ENCODE results near the gene TNFAIP8.

The TNFAIP8 gene

DNA sequence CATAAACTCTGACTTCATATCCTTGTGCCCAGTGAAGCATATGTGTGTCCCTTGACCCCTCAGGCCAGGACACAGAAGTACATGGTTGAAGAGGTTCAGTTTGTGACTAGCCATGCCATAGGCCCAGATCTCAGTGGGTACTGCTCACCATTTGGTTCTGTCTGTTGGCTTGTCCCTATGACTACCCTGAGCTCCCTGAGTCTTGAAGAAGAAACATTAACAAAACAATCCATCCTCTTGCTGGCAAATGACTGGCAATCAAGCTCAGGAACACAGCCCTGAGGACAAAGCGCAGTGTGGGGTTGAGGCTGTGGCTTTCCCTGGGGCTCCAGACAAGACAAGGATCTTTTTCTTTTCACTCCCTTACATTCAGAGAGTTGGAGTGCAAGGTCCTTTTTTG is 46.3 kb downstream of the TNFAIP8 start:
- TF ChIP-seq, protein P1, sequence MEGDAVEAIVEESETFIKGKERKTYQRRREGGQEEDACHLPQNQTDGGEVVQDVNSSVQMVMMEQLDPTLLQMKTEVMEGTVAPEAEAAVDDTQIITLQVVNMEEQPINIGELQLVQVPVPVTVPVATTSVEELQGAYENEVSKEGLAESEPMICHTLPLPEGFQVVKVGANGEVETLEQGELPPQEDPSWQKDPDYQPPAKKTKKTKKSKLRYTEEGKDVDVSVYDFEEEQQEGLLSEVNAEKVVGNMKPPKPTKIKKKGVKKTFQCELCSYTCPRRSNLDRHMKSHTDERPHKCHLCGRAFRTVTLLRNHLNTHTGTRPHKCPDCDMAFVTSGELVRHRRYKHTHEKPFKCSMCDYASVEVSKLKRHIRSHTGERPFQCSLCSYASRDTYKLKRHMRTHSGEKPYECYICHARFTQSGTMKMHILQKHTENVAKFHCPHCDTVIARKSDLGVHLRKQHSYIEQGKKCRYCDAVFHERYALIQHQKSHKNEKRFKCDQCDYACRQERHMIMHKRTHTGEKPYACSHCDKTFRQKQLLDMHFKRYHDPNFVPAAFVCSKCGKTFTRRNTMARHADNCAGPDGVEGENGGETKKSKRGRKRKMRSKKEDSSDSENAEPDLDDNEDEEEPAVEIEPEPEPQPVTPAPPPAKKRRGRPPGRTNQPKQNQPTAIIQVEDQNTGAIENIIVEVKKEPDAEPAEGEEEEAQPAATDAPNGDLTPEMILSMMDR (IDR thresholded peaks at IDR 0.05; ENCODE audit: low read depth, low read length): no peak
- no peak for DNase-seq (ENCODE audit: low read depth, low spot score)
- no peak overlapping the region for H3K4me3 ChIP-seq (ENCODE audit: low read depth, low read length)
- in situ Hi-C loops (cut with HindIII; ENCODE audit: low sequenced_read_pairs): no loop called here

DNA sequence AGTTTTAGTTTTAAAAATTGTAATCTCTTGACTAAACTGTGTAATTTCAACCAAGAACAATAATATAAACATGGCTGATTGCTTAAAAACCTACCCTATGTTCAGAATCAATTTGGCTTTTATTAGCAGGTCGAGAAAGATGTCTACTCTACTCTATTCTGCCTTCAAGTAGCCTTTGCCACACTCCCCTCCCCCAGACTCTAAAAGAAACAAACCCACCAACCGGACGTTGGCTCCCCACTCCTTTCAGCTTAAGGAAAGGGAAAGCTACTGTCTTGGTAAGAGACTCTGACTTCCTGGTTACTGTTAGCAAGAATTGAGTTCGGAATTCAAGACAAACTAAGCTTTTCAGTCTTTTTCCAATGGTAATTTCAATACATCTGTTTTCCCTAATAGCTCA is 46.7 kb downstream of the TNFAIP8 start:
- H3K4me3 ChIP-seq (ENCODE audit: low read depth, low read length): no peak overlapping the region
- TF ChIP-seq, protein P1 (IDR thresholded peaks at IDR 0.05; ENCODE audit: low read depth, low read length): no peak
- in situ Hi-C loops (cut with HindIII; ENCODE audit: low sequenced_read_pairs): no loop called here
- no peak for DNase-seq (ENCODE audit: low read depth, low spot score)

DNA sequence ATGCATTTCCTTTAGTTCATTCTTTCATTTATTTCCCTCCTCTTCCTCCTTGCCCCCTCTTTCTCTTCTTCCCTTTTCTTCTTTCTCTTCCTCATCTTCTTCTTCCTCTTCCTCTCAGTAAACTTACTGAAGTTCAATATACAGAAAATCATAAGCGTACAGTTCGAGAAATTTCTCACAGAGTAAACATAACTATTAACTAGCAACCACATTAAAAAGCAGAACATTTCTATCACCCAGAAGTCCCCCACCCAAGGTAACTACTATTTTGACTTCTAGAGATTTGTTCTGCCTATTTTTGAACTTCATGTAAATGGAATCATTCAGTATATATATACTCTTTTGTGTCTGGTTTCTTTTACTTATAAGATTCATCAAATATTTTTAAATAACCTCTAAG is 48.2 kb downstream of the TNFAIP8 start:
- no peak overlapping the region for H3K4me3 ChIP-seq (ENCODE audit: low read depth, low read length)
- no peak for DNase-seq (ENCODE audit: low read depth, low spot score)
- in situ Hi-C loops (cut with HindIII; ENCODE audit: low sequenced_read_pairs): no loop called here
- TF ChIP-seq, protein P1 (IDR thresholded peaks at IDR 0.05; ENCODE audit: low read depth, low read length): no peak

DNA sequence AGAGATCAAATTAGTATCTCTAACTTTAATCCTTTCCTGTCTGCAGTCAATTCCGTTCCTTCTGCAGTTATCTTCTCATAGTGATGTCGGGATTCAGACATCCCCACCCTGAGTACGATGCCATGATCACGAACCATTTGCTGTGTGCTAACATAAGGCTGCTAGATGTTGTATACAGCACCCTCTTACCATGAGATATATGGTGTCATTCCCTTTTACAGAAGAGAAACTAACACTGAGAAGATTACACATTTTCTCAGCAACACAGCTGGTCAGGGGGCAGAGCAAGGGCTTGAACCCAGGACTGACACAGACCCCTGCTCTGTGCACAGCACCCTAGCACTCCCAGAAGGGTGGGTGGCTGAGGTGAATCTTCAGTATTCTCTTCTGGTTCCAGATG is 49.6 kb downstream of the TNFAIP8 start:
- in situ Hi-C loops (cut with HindIII; ENCODE audit: low sequenced_read_pairs): no loop called here
- no peak overlapping the region for H3K4me3 ChIP-seq (ENCODE audit: low read depth, low read length)
- no peak for DNase-seq (ENCODE audit: low read depth, low spot score)
- TF ChIP-seq, protein P1 (IDR thresholded peaks at IDR 0.05; ENCODE audit: low read depth, low read length): no peak

DNA sequence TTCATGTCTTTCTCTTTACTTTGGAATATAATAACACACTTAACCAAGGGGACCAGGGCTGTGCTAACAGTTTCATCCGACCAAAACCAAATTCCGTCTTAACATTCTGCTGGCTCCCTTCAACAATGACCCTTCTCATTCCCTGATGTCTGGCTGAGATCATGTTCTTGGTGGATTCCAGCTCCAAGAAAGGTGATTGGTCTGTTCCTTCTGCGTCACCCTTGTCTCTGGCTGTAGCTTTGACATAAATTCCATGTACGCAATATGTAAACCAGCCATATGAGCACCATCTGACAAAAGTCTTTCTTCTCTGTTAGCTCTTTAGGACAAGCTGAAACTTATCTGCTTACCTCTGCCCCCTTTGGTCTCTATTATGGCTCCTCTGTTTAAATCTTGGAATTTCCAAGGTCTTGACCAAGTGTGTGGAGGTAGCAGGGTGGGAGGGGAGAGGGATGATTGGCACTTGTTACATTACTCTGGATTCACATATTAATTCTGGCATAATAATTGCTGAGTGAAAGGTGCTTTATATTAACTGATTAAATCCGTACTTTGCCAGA is 50.8 kb downstream of the TNFAIP8 start:
- TF ChIP-seq, protein P1 (IDR thresholded peaks at IDR 0.05; ENCODE audit: low read depth, low read length): no peak
- H3K4me3 ChIP-seq (ENCODE audit: low read depth, low read length): no peak overlapping the region
- DNase-seq (ENCODE audit: low read depth, low spot score): no peak
- in situ Hi-C loops (cut with HindIII; ENCODE audit: low sequenced_read_pairs): no loop called here

DNA sequence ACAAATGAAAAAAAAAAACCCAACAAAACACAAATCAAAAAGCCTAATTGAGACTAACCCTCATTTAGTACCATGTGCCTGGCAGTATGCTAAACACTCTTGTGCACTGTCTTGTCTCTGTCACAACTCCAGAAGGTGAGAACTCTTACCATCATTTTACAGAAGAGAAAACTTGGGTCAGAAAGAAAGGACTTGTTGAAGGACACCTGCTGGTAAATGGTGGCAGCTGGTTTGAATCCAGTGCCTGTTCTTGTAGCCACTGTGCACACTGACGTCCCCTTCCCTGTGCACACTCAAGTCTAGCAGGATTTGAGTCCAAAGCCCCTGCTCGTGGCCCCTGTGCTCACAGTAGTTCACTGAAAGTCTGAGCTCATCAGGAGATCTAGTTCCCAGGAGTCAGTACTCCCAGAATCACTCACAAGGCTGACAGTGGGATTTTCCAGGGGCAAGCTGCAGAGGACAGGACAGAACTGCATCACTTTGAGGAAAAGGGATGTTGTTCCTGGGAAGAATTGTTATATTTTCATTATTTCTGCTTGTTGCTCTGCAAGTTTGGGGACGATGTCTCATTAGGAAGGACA is 53.5 kb downstream of the TNFAIP8 start:
- TF ChIP-seq, protein P1 (IDR thresholded peaks at IDR 0.05; ENCODE audit: low read depth, low read length): no peak
- DNase-seq (ENCODE audit: low read depth, low spot score): no peak
- H3K4me3 ChIP-seq (ENCODE audit: low read depth, low read length): no peak overlapping the region
- in situ Hi-C loops (cut with HindIII; ENCODE audit: low sequenced_read_pairs): no loop called here
